ENCODE results near the gene DOCK1. TPM values are rescaled to one million over a fixed set of nuclear protein-coding genes. Genes with fewer than 3 reads are reported as not detected.

The DOCK1 gene
- polyA plus RNA-seq, 1 experiment, result 37.9 TPM

DNA sequence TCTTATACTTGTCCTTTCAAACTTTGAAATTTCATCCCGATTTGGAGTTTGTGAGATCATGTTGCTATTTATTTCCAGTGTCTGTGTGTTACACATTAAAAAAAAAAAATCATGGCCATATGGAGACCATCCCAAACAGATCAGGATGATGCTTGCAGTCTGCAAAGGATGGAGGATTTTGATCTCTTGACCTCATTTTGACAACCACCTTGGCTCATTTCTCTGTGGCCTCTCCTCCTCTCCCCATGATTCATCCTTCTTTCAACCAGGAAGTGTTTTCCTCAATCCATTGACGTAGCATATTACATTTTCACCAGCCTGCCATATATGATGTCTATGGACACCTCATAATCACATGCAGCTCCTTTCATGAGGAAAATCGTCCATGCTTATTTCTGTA is 360.1 kb downstream of the DOCK1 start:
- peaks cover 3% of the 10 kb centered on the region for H3K9me3 ChIP-seq (ENCODE audit: control insufficient read depth, insufficient read depth, low read length)
- no peak overlapping the region for H3K27ac ChIP-seq (ENCODE audit: low read depth, low read length)
- ChIA-PET POLR2A (no interaction called here), CTCF (no interaction called here)
- H3K27me3 ChIP-seq (ENCODE audit: control insufficient read depth, insufficient read depth, low read length), result no peaks in the 10 kb centered on the region
- H3K4me3 ChIP-seq (ENCODE audit: low read depth, low read length), result no peak overlapping the region
- TF ChIP-seq, protein P1, sequence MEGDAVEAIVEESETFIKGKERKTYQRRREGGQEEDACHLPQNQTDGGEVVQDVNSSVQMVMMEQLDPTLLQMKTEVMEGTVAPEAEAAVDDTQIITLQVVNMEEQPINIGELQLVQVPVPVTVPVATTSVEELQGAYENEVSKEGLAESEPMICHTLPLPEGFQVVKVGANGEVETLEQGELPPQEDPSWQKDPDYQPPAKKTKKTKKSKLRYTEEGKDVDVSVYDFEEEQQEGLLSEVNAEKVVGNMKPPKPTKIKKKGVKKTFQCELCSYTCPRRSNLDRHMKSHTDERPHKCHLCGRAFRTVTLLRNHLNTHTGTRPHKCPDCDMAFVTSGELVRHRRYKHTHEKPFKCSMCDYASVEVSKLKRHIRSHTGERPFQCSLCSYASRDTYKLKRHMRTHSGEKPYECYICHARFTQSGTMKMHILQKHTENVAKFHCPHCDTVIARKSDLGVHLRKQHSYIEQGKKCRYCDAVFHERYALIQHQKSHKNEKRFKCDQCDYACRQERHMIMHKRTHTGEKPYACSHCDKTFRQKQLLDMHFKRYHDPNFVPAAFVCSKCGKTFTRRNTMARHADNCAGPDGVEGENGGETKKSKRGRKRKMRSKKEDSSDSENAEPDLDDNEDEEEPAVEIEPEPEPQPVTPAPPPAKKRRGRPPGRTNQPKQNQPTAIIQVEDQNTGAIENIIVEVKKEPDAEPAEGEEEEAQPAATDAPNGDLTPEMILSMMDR (IDR thresholded peaks at IDR 0.05; ENCODE audit: low read depth, low read length), result no peak
- peak; percentile 6 for DNase-seq (ENCODE audit: low read depth, low spot score)

DNA sequence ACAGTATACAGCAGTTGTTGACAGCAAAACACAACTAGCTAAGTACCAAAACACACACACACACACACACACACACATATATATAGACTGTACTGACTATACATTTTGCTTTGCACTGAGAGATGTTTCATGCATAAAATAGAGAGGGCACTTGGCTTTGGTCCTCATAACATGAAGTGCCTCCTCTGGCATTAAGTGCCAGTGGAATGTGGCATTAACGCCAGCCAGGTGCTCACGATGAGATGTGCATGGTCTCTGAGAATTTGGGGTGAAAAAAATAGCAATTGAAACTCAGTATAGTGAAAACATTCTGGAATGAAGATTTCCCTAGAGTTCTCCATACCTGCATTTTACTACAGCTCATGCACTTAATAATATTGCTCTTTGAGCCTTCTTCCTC is 361.2 kb downstream of the DOCK1 start:
- Histone ChIP-seq H3K27me3 (ENCODE audit: control insufficient read depth, insufficient read depth, low read length) (no peaks in the 10 kb centered on the region), H3K4me3 (ENCODE audit: low read depth, low read length) (no peak overlapping the region), H3K27ac (ENCODE audit: low read depth, low read length) (no peak overlapping the region), H3K9me3 (ENCODE audit: control insufficient read depth, insufficient read depth, low read length) (no peaks in the 10 kb centered on the region)
- ChIA-PET CTCF (no interaction called here), POLR2A (no interaction called here)
- TF ChIP-seq, protein P1 (IDR thresholded peaks at IDR 0.05; ENCODE audit: low read depth, low read length), result no peak
- DNase-seq (ENCODE audit: low read depth, low spot score), result no peak

DNA sequence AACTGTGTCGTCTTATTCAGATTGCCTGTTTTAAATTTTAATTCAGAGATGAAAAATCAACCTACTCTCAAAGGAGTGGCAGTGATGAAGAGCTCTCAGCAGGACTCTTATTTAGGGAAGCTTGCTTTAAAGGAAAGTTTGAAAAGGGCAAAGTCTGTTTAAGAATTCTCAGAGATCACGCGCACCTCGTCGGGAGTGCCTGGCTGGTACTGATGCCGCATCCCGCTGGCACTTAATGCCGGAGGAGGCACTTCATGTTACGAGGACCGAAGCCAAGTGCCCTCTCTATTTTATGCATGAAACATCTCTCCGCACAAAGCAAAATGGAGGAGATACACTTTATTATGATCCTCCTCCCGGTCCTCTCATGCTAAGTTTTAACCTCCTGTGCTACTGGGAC is 362.2 kb downstream of the DOCK1 start:
- CTCF ChIA-PET, result no interaction called here
- Histone ChIP-seq H3K9me3 (ENCODE audit: control insufficient read depth, insufficient read depth, low read length) (no peaks in the 10 kb centered on the region; the same call in 1 of the 2 replicates), H3K27ac (ENCODE audit: low read depth, low read length) (no peak overlapping the region), H3K27me3 (ENCODE audit: control insufficient read depth, insufficient read depth, low read length) (no peaks in the 10 kb centered on the region), H3K4me3 (ENCODE audit: low read depth, low read length) (no peak overlapping the region)
- POLR2A ChIA-PET, result no interaction called here
- TF ChIP-seq, protein P1 (IDR thresholded peaks at IDR 0.05; ENCODE audit: low read depth, low read length), result no peak
- DNase-seq (ENCODE audit: low read depth, low spot score), result no peak

DNA sequence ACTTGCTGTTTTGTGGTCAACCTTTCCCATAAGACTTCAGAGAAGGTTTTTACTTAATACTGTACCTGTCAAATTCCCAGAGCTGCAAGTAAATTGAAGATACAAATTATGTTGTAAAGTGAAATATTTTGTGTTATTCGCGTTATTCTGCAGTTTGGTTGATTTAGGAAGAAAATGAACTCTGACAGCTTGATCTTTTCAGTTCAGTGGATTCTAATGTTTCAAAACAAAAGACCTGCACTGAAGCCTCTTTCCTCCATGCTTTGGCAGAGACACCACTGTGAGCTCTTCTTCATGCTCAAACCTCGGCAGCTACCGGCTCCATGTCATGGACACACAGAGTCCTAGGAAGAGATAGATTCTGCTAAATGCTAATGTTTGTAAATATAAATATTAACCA is 366.8 kb downstream of the DOCK1 start:
- no peaks in the 10 kb centered on the region for H3K27me3 ChIP-seq (ENCODE audit: control insufficient read depth, insufficient read depth, low read length)
- no peak for DNase-seq (ENCODE audit: low read depth, low spot score)
- H3K9me3 ChIP-seq (ENCODE audit: control insufficient read depth, insufficient read depth, low read length), result no peaks in the 10 kb centered on the region; the same call in 1 of the 2 replicates
- ChIA-PET CTCF (interaction anchor here (0.7 to 0.8 kb wide), 2 partner anchors 19 to 122 kb away, joined by 3 to 4 read pairs; no protein-coding TSS in a partner anchor), POLR2A (no interaction called here)
- H3K4me3 ChIP-seq (ENCODE audit: low read depth, low read length), result no peak overlapping the region
- TF ChIP-seq, protein P1 (IDR thresholded peaks at IDR 0.05; ENCODE audit: low read depth, low read length), result no peak
- H3K27ac ChIP-seq (ENCODE audit: low read depth, low read length), result no peak overlapping the region

DNA sequence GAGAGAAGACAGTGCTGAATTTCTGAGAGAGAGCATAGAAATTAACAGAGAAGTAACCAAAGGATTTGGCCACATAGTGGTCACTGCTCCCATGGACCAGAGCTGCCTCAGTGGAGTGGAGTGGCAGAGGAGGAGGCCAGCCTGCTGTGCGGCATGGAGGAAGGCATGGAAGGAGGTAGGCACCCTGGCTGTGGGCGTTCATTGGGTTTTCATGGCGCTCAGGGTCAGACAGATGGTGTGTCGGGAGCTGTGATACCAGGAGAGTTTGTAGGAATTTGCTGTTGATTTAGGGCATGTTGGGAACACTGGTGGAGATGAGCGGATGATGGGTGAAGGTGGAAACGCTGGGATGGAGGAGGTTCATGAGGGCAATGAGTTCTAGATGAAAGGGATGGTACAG is 370.0 kb downstream of the DOCK1 start:
- Histone ChIP-seq H3K4me3 (ENCODE audit: low read depth, low read length) (no peak overlapping the region), H3K9me3 (ENCODE audit: control insufficient read depth, insufficient read depth, low read length) (no peaks in the 10 kb centered on the region; the same call in 1 of the 2 replicates), H3K27ac (ENCODE audit: low read depth, low read length) (no peak overlapping the region), H3K27me3 (ENCODE audit: control insufficient read depth, insufficient read depth, low read length) (no peaks in the 10 kb centered on the region)
- no peak for DNase-seq (ENCODE audit: low read depth, low spot score)
- POLR2A ChIA-PET, result no interaction called here
- TF ChIP-seq, protein P1 (IDR thresholded peaks at IDR 0.05; ENCODE audit: low read depth, low read length), result no peak
- CTCF ChIA-PET, result no interaction called here

All from AG04450 (cell line).